EL (cell line): ENCODE measurements around the gene CCDC80.
"Not testable (repeated sequence)": the region's sequence is repeated elsewhere in the genome, so short reads cannot be mapped to it uniquely, and the experiment has no call there.

ENCODE experiments used
- DNase-seq: peaks from one replicate; pipeline ENCODE4 v3.0.0-alpha.2; 2016

The CCDC80 gene

GRCh38 chr3:112640930-112641801, at the start of gene CCDC80:
Gene CCDC80, minus strand, starts transcription at chr3:112641143. Its CDS starts 1,238 bp downstream, at chr3:112639905.
- DNase-seq, result peak; percentile 94

- DNase-seq, result no peak
Measured at GRCh38 chr3:112689989-112690388, 49.0 kb upstream of the CCDC80 start.

GRCh38 chr3:112689385-112689784, 48.4 kb upstream of the CCDC80 start:
- DNase-seq, result no peak

GRCh38 chr3:112688819-112689218, 47.9 kb upstream of the CCDC80 start:
- DNase-seq, result no peak

- peak; percentile 43 for DNase-seq
Measured at GRCh38 chr3:112688085-112688769, 47.3 kb upstream of the CCDC80 start.

- no peak for DNase-seq
Measured at GRCh38 chr3:112687616-112688015, 46.7 kb upstream of the CCDC80 start.

- no peak for DNase-seq
Measured at GRCh38 chr3:112687211-112687610, 46.3 kb upstream of the CCDC80 start.

GRCh38 chr3:112685956-112686799, 45.2 kb upstream of the CCDC80 start:
- no peak for DNase-seq

GRCh38 chr3:112685420-112685819, 44.5 kb upstream of the CCDC80 start:
- DNase-seq, result peak; percentile 91

GRCh38 chr3:112682361-112682760, 41.4 kb upstream of the CCDC80 start:
- DNase-seq, result peak; percentile 15

GRCh38 chr3:112681822-112682325, 40.9 kb upstream of the CCDC80 start:
- DNase-seq, result peak; percentile 70

GRCh38 chr3:112676659-112677234, 35.8 kb upstream of the CCDC80 start:
- peak; percentile 98 for DNase-seq

- no peak for DNase-seq
Measured at GRCh38 chr3:112675943-112676535, 35.1 kb upstream of the CCDC80 start.

GRCh38 chr3:112675349-112675748, 34.4 kb upstream of the CCDC80 start:
- no peak for DNase-seq

GRCh38 chr3:112672716-112673541, 32.0 kb upstream of the CCDC80 start:
- DNase-seq, result no peak

GRCh38 chr3:112671930-112672715, 31.2 kb upstream of the CCDC80 start:
- peak; percentile 98 for DNase-seq

- no peak for DNase-seq
Measured at GRCh38 chr3:112670824-112671223, 29.9 kb upstream of the CCDC80 start.

GRCh38 chr3:112667599-112667998, 26.7 kb upstream of the CCDC80 start:
- DNase-seq, result no peak

- not testable (repeated sequence) for DNase-seq
Measured at GRCh38 chr3:112665009-112665408, 24.1 kb upstream of the CCDC80 start.

- no peak for DNase-seq
Measured at GRCh38 chr3:112656043-112656442, 15.1 kb upstream of the CCDC80 start.
